PC-9 (cell line): ENCODE measurements around the gene ENGASE. TPM values are rescaled to one million over a fixed set of nuclear protein-coding genes. Genes with fewer than 3 reads are reported as not detected.

Source experiments
- BruUV-seq: library from RNA; stranded (reverse); fragments of 400-500 nt; replicated peaks from 2 replicates; lab custom pipeline; 2021; lab: Mats Ljungman, UMichigan
- CTCF ChIA-PET: fragments of 300-600 bp; sonication (Branson Sonifier 250); formaldehyde crosslinking; loops from one replicate; lab custom pipeline; 2022; ENCODE audit warnings: antibody characterized with exemption; lab: Charles Lee
- POLR2A ChIA-PET: fragments of 300-600 bp; sonication (Branson Sonifier 250); formaldehyde crosslinking; loops from one replicate; lab custom pipeline; 2022; ENCODE audit warnings: antibody characterized with exemption; ENCODE audit not compliant: unreplicated experiment; lab: Charles Lee
- DNase-seq, 2 experiments: peaks; one replicate each; pipeline versions ENCODE4 v3.0.0 to v3.0.0-alpha.2; 2015 to 2022; ENCODE audit warnings: mixed read lengths in 1 of 2
- H2AFZ ChIP-seq: fragments of 200-600 bp; sonication (generic); 2 replicates; pipeline ENCODE4 v1.8.1; 2017; ENCODE audit warnings: antibody characterized with exemption
- H3F3A ChIP-seq: fragments of 200-600 bp; sonication (generic); 2 replicates; pipeline ENCODE4 v1.8.1; 2017; ENCODE audit warnings: antibody characterized with exemption, mild to moderate bottlenecking, low read depth; ENCODE audit not compliant: insufficient read depth
- H3K27ac ChIP-seq: fragments of 200-600 bp; sonication (generic); 2 replicates; pipeline ENCODE4 v1.6.1; 2016; ENCODE audit warnings: mixed run types
- H3K27me3 ChIP-seq: fragments of 200-600 bp; sonication (generic); 2 replicates; pipeline ENCODE4 v1.6.1; 2016; ENCODE audit warnings: low read depth, mixed run types; ENCODE audit not compliant: insufficient read depth
- H3K36me3 ChIP-seq: fragments of 200-600 bp; sonication (generic); 2 replicates; pipeline ENCODE4 v1.6.1; 2016; ENCODE audit warnings: low read depth, mixed run types
- H3K4me1 ChIP-seq: fragments of 200-600 bp; sonication (generic); replicated peaks from 2 replicates; pipeline ENCODE4 v1.6.1; 2016; ENCODE audit warnings: mixed run types; ENCODE audit not compliant: insufficient read depth
- H3K4me2 ChIP-seq: fragments of 200-600 bp; sonication (generic); 2 replicates; pipeline ENCODE4 v1.6.1; 2017; ENCODE audit warnings: mixed run types
- H3K4me3 ChIP-seq: fragments of 200-600 bp; sonication (generic); 2 replicates; pipeline ENCODE4 v1.6.1; 2016; ENCODE audit warnings: mixed run types
- H3K79me2 ChIP-seq: fragments of 200-600 bp; sonication (generic); 2 replicates; pipeline ENCODE4 v1.6.1; 2017; ENCODE audit warnings: low read depth, mixed run types
- H3K9me2 ChIP-seq: fragments of 200-600 bp; sonication (generic); 2 replicates; pipeline ENCODE4 v1.8.1; 2017; ENCODE audit warnings: mild to moderate bottlenecking; ENCODE audit not compliant: insufficient read depth
- H3K9me3 ChIP-seq: fragments of 200-600 bp; sonication (generic); 2 replicates; pipeline ENCODE4 v1.8.1; 2016; ENCODE audit warnings: low read depth; ENCODE audit not compliant: insufficient read depth
- H4K20me1 ChIP-seq: fragments of 200-600 bp; sonication (generic); 2 replicates; pipeline ENCODE4 v1.8.1; 2017; ENCODE audit not compliant: insufficient read depth
- CTCF ChIP-seq: fragments of 200-600 bp; sonication (generic); conservative IDR thresholded peaks from 2 replicates; pipeline ENCODE4 v1.6.1; 2017; ENCODE audit warnings: mixed run types, antibody characterized with exemption, mild to moderate bottlenecking, moderate library complexity
- EZH2 ChIP-seq: fragments of 200-600 bp; sonication (generic); IDR thresholded peaks from 2 replicates; pipeline ENCODE4 v1.8.0; 2017; ENCODE audit warnings: antibody characterized with exemption, low read depth
- intact Hi-C: fragments of 100-400 bp; cut with micrococcal nuclease; formaldehyde crosslinking; loops from one replicate; pipeline ENCODE4 v1.10.0; 2022; ENCODE audit not compliant: unreplicated experiment
- total RNA-seq: library from RNA; stranded (reverse); gene quantifications from 2 replicates; pipeline ENCODE4 v1.2.3, GENCODE V29; 2021

Gene ENGASE
- total RNA-seq, 1 experiment from 2014 or later: 15.7 TPM

GRCh38 chr17:79117905-79118487 is 43.4 kb downstream of the ENGASE start:
- POLR2A ChIA-PET: no interaction called here
- no peaks in the 10 kb centered on the region for H3F3A ChIP-seq
- no peak for TF ChIP-seq CTCF
- TF ChIP-seq EZH2: no peak
- no peak for DNase-seq
- intact Hi-C loops: no loop called here
- H3K36me3 ChIP-seq: no peaks in the 10 kb centered on the region
- no peak overlapping the region for H3K4me2 ChIP-seq
- H3K4me3 ChIP-seq: no peak overlapping the region
- peaks cover 81% of the 10 kb centered on the region for H3K27me3 ChIP-seq
- H3K79me2 ChIP-seq: no peaks in the 10 kb centered on the region
- H3K9me3 ChIP-seq: no peaks in the 10 kb centered on the region
- H3K4me1 ChIP-seq: no peaks in the 10 kb centered on the region; the same call in 1 of the 2 replicates
- peaks cover 14% of the 10 kb centered on the region; the same call in 1 of the 2 replicates for H4K20me1 ChIP-seq
- no peak overlapping the region for H3K27ac ChIP-seq
- no peaks in the 10 kb centered on the region for H3K9me2 ChIP-seq
- CTCF ChIA-PET: no interaction called here
- no TSS peak for BruUV-seq
- no peak overlapping the region for H2AFZ ChIP-seq

GRCh38 chr17:79118924-79119323 is 44.3 kb downstream of the ENGASE start:
- intact Hi-C loops: no loop called here
- Histone ChIP-seq H3K9me2 (no peaks in the 10 kb centered on the region), H3F3A (no peaks in the 10 kb centered on the region), H2AFZ (no peak overlapping the region), H3K27me3 (peaks cover 79% of the 10 kb centered on the region), H3K9me3 (no peaks in the 10 kb centered on the region), H3K4me1 (no peaks in the 10 kb centered on the region; the same call in 1 of the 2 replicates), H3K27ac (no peak overlapping the region), H3K4me2 (no peak overlapping the region), H3K4me3 (no peak overlapping the region), H3K79me2 (no peaks in the 10 kb centered on the region), H4K20me1 (peaks cover 12% of the 10 kb centered on the region; the same call in 1 of the 2 replicates), H3K36me3 (no peaks in the 10 kb centered on the region)
- no TSS peak for BruUV-seq
- DNase-seq: no peak
- CTCF ChIA-PET: no interaction called here
- POLR2A ChIA-PET: no interaction called here
- TF ChIP-seq CTCF (no peak), EZH2 (no peak)

GRCh38 chr17:79120259-79120658 is 45.6 kb downstream of the ENGASE start:
- H3K4me2 ChIP-seq: no peak overlapping the region
- no peak for TF ChIP-seq CTCF
- TF ChIP-seq EZH2: no peak
- no peak overlapping the region for H3K27ac ChIP-seq
- H2AFZ ChIP-seq: no peak overlapping the region
- CTCF ChIA-PET: no interaction called here
- intact Hi-C loops: no loop called here
- H3K9me3 ChIP-seq: no peaks in the 10 kb centered on the region
- H3K9me2 ChIP-seq: no peaks in the 10 kb centered on the region
- POLR2A ChIA-PET: no interaction called here
- no peaks in the 10 kb centered on the region for H3K4me1 ChIP-seq
- DNase-seq: no peak
- no TSS peak for BruUV-seq
- H3F3A ChIP-seq: no peaks in the 10 kb centered on the region
- peaks cover 6% of the 10 kb centered on the region; the same call in 1 of the 2 replicates for H4K20me1 ChIP-seq
- H3K4me3 ChIP-seq: no peak overlapping the region
- H3K36me3 ChIP-seq: no peaks in the 10 kb centered on the region
- peaks cover 86% of the 10 kb centered on the region for H3K27me3 ChIP-seq
- H3K79me2 ChIP-seq: no peaks in the 10 kb centered on the region
